Measurements from ENCODE around the gene AKAP10.

The AKAP10 gene

DNA sequence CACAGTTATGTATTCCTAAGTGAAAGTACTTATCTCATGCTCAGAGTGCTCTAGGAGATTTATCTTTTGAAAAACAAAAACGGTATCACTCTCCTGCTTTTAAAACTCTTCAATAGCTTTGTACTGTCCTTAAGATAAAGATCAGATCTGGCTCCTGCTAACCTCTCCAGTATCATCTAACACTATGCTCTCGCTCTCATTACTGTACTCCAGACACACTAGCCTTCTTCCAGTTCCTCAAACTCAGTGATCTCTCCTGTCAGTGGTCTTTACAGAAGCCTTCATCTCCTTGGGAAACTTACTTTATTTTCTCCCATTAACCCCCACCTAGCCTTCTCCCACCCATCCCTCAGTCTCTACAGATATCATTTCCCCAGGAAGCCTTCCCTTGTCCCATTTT, 120.0 kb downstream of the AKAP10 start:
- H3K4me3 ChIP-seq (replicated peaks; ENCODE audit: low read depth, low read length), result no peak overlapping the region
- TF ChIP-seq, protein P1, sequence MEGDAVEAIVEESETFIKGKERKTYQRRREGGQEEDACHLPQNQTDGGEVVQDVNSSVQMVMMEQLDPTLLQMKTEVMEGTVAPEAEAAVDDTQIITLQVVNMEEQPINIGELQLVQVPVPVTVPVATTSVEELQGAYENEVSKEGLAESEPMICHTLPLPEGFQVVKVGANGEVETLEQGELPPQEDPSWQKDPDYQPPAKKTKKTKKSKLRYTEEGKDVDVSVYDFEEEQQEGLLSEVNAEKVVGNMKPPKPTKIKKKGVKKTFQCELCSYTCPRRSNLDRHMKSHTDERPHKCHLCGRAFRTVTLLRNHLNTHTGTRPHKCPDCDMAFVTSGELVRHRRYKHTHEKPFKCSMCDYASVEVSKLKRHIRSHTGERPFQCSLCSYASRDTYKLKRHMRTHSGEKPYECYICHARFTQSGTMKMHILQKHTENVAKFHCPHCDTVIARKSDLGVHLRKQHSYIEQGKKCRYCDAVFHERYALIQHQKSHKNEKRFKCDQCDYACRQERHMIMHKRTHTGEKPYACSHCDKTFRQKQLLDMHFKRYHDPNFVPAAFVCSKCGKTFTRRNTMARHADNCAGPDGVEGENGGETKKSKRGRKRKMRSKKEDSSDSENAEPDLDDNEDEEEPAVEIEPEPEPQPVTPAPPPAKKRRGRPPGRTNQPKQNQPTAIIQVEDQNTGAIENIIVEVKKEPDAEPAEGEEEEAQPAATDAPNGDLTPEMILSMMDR (IDR thresholded peaks at IDR 0.05; ENCODE audit: low read length, missing control alignments), result no peak
- no peak for DNase-seq (ENCODE audit: low read depth)

Measured in fibroblast of pulmonary artery (primary cell).